GM10266 (cell line): ENCODE data around the gene UBASH3B.

Source experiments
- DNase-seq: peaks from one replicate; pipeline ENCODE4 v3.0.0; 2012; ENCODE audit errors: extremely low spot score
- TF ChIP-seq, protein P1 (sequence below): IDR thresholded peaks from 2 replicates; pipeline ENCODE4 v1.5.1; 2012; ENCODE audit warnings: mild to moderate bottlenecking, low read depth; ENCODE audit not compliant: control insufficient read depth, insufficient read depth; ENCODE audit errors: missing control alignments

Gene UBASH3B

DNA sequence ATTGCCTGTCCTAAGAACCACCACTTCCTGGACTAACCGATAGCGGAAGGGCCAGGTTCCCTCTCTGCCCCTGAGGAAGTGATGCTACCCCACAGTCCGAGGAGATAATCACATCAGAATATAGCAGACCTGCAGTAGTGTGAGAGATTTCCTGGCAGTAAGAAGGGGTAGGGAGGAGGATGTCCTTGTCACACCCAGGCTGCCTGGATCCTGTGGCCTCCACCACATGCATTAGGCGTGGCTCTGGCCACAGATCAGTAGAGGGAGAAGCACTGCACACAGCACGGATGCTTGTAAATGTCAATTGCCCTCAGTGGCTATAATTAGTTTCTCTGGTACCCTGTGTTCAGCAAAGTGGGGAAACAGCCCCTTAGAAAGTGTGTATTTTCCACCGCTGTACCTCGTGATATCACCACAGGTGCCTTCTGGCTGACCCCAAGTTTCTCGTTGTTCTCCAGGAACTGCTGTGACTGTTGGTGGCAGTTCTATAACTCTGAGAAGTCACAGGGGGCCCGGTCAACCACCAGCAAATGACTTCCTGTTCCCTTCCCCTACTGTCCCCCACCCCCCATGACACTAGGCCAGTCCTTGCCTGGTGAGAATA is 61.8 kb downstream of the UBASH3B start:
- DNase-seq: peak; percentile 63
- TF ChIP-seq, protein P1, sequence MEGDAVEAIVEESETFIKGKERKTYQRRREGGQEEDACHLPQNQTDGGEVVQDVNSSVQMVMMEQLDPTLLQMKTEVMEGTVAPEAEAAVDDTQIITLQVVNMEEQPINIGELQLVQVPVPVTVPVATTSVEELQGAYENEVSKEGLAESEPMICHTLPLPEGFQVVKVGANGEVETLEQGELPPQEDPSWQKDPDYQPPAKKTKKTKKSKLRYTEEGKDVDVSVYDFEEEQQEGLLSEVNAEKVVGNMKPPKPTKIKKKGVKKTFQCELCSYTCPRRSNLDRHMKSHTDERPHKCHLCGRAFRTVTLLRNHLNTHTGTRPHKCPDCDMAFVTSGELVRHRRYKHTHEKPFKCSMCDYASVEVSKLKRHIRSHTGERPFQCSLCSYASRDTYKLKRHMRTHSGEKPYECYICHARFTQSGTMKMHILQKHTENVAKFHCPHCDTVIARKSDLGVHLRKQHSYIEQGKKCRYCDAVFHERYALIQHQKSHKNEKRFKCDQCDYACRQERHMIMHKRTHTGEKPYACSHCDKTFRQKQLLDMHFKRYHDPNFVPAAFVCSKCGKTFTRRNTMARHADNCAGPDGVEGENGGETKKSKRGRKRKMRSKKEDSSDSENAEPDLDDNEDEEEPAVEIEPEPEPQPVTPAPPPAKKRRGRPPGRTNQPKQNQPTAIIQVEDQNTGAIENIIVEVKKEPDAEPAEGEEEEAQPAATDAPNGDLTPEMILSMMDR: no peak

DNA sequence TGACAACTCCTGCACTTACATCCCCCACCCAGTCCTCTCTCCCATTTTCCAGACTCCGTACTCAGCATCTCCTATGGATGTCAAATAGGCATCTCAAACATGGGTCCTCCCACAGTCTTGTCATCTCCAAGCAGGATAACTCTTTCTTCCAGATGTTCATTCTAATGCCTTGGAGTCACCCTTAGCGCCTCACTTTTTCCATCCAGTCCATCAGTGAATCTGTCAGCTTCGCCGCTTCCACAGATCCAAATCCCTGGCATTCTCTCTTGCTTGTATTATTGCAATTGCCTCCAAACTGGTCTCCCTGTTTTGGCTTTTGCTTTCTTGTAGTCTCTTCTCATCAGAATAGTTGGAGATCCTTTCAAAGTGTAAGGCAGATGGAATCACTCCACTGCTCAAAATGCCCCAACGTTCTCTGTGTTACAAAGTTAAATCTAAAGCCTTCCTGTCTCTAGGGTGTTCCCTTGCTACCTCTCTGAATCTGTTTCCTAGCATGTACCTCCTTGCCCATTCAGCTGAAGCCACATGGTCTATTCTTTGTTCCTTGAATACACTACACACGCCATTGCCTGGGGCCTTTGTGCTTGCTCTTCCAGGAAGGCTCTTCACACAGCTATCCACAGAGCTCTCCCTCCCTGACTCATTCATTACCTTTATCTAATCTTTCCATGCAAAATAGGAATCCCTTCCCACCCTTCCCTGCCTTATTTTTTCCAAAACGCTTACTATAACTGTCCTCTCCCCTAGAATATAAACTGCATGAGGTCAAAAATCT is 64.8 kb downstream of the UBASH3B start:
- DNase-seq: no peak
- TF ChIP-seq, protein P1: no peak

DNA sequence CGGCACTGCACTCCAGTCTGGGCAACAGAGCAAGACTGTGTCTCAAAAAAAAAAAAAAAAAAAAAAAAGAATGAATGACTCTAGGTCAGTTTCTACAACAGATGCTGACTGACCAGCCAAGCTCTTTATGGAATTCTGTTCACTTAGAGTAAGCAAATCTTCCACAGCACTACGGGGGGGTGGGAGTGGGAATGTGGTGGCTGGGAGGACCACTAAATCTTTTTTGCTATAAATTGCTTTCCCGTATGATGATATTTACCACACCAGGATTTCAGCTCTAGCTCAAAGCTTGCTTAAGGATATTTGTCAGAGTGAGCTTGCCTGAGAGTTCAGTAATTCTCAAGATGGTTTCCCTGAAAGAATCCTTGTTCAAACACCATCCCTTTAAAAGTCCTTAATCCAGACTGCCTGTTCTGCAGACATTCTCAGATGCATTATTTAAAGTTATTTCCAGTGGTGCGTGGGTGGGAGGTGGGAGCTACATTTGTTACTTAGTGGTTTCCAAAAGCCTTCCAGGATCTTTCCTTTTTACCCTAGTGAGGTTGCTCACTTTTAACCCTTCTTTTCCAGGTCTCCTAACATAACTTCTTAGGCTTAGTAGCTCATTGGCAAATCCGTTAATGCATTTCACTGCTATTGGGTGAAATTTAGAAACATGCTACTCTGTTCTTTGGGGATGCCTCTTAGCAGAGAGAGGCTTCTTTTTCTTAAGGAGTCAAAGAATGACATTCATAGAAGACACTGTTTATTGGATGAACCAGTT is 65.9 kb downstream of the UBASH3B start:
- TF ChIP-seq, protein P1: no peak
- DNase-seq: no peak

DNA sequence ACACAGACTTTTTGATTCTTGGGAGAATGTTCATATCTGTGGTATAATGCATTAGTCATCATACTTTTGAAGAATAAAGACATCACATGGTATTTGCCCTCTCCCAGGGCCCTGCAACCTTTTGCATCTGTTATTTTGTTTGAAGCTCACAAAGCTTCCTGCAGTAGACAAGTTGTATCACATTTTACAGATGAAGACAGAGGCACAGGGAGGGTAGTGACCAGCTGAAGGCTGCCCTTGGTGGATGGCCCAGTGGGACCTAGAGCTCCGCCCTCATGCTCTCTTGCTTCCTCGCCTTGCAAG is 66.4 kb downstream of the UBASH3B start:
- TF ChIP-seq, protein P1: no peak
- no peak for DNase-seq

DNA sequence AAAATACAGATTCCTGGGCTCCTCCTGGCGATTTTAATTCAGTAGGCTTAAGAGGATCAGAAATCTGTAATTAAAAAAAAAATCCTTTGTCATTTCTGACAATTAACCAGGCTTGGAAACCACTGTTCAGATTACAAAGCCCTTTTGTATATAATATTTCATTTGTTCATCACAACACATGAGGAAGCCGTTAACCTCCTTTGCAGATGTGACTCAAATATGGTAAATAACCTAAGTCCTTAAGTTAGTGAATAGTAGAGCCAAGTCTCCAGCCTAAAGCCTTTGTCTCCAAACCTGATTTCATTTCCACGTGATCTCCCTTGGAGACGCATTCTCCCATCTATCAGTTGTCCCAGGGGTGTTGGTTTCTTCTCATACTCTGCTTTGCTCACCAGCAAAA is 67.6 kb downstream of the UBASH3B start:
- TF ChIP-seq, protein P1: no peak
- no peak for DNase-seq

DNA sequence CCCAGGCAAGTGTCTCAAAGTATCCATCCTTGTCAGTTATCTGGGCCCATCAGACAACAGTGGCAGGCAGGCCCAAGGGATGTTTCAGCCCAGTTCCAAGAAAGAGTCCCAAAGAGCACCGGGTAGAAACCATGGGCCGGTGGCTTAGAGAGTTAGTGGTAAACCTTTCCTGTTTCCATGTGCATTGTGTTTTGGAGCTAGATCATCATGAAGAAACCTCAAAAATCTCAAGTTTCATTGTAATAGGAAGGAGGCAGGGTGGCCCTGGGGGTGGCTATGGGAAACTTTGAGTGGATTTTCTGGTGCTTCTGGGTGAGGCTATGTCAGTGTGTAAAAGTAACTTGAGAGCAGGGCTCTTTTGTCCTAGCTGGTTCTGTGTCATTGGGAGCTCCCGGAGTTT is 68.1 kb downstream of the UBASH3B start:
- TF ChIP-seq, protein P1: no peak
- DNase-seq: no peak

DNA sequence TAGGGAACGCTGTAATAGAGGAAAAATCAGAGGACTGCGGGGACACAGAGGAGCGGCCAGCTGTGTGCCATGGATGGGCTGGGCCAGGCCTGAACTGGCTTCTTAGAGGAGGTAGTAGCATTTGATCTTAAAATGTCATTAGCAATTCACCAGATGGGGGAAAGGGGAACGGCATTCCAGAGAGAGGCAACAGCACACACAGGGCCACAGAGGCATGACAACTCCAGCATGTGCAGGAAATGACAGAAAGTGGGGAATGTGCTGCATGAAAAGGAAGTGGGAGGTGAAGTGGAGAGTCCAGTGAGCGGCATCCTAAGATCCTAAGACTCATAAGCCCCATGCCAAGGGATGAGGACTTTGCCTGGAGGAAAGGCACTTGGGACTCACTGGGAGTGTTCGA is 69.0 kb downstream of the UBASH3B start:
- TF ChIP-seq, protein P1: no peak
- no peak for DNase-seq
